K562 (cell line): ENCODE results near the gene ACY1. TPM values are rescaled to one million over a fixed set of nuclear protein-coding genes. Genes with fewer than 3 reads are reported as not detected.
A peak's percentile ranks its signal among the peaks of the same experiment; 100 is the strongest.

Experiments used
- HMBOX1 ChIP-seq: sonication (generic); IDR thresholded peaks from 2 replicates; pipeline ENCODE4 v1.6.1; 2016
- MAFK ChIP-seq: IDR thresholded peaks from 2 replicates; pipeline ENCODE4 v1.6.1; 2011; ENCODE audit warnings: low read length, improper control_type of control experiment
- ZNF174 ChIP-seq: fragments of 250-450 bp; sonication (Bioruptor Pico); IDR thresholded peaks from 2 replicates; pipeline ENCODE4 v1.4.0; 2020; ENCODE audit warnings: mild to moderate bottlenecking
- ZNF407 ChIP-seq: fragments of 450-650 bp; IDR thresholded peaks from 2 replicates; pipeline ENCODE4 v1.6.1; 2016; ENCODE audit warnings: low read depth
- ZNF76 ChIP-seq: fragments of 250-450 bp; sonication (Bioruptor Pico); IDR thresholded peaks from 2 replicates; pipeline ENCODE4 v1.4.0; 2020; ENCODE audit warnings: mild to moderate bottlenecking, moderate library complexity, borderline replicate concordance
- polyA plus RNA-seq, 8 experiments: library from polyadenylated mRNA; depleted of rRNA in 4 of 8; stranded (reverse) in 5 of 8; unstranded in 3 of 8; fragments of >200 nt; fragmentation: Nextera tagmentation in 2 of 8; fragmentation: Illumina TruSeq in 1 of 8; extraction: Ambion mirVana in 2 of 8; extraction: Trizol in 1 of 8; gene quantifications; 2 replicates each; pipeline versions ENCODE4 v1.2.1 to v1.2.3, GENCODE V29; 2011 to 2014; ENCODE audit warnings: inconsistent platforms in 1 of 8, missing spikeins in 1 of 8
- total RNA-seq, 7 experiments: library from RNA; depleted of rRNA in 6 of 7; stranded (reverse); fragments of >200 nt in 6 of 7; fragmentation: Illumina TruSeq in 2 of 7; extraction: Trizol in 2 of 7; gene quantifications; 2 replicates each; pipeline versions ENCODE4 v1.2.1 to v1.2.3, GENCODE V29; 2011 to 2021; ENCODE audit warnings: low replicate concordance in 1 of 7
- TF ChIP-seq, protein P1 (sequence below): fragments of 450-650 bp; IDR thresholded peaks from 2 replicates; pipeline ENCODE4 v1.6.1; 2016; ENCODE audit warnings: mild to moderate bottlenecking, moderate library complexity

Gene ACY1
- total and polyA plus RNA-seq, 9 of the 15 experiments (the other 6 are each of a cell fraction or from before 2014, with no cell fraction given), result 70.7 to 195 (median 123) TPM

DNA sequence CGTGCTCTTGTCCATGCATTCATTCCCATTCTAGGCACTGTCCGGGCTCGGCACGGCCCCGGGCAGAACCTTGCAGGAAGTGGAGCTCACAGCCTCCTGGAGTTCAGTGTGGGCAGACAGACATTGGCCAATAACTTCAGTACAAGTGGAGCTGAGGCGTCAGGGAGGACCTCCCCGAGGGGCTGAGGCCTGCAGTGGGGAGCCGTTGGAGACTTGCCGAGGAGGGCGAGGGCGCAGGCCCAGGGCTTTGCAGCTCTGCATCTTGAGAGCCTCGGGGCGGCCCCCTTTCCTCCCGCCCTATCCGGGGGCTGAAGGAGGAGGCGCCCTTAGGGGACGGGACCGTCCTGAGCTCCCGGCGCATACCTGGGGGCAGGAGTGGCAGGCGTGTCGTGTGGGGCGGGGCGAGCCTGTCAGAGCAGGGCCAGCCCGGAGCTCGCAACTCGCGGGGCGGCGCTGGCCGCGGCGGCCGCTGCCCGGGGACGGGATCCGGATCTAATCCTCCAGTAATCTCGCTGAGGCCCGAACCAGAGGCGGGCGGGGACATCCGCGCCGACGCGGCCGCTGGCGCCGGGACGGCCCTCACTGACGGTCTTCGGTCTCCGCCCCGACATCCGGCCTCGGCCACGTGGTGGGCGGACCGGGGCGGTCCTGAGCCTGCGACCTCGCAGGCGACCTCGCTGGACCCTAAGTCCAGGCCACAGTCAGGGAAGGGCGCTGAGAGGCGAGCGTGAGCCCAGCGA is at the start of gene ACY1 (continued):
- TF ChIP-seq ZNF407, result no peak
- no peak for TF ChIP-seq ZNF76 (CRISPR knock-in tag)
- no peak for TF ChIP-seq MAFK
- TF ChIP-seq ZNF174, result no peak
- TF ChIP-seq, protein P1, sequence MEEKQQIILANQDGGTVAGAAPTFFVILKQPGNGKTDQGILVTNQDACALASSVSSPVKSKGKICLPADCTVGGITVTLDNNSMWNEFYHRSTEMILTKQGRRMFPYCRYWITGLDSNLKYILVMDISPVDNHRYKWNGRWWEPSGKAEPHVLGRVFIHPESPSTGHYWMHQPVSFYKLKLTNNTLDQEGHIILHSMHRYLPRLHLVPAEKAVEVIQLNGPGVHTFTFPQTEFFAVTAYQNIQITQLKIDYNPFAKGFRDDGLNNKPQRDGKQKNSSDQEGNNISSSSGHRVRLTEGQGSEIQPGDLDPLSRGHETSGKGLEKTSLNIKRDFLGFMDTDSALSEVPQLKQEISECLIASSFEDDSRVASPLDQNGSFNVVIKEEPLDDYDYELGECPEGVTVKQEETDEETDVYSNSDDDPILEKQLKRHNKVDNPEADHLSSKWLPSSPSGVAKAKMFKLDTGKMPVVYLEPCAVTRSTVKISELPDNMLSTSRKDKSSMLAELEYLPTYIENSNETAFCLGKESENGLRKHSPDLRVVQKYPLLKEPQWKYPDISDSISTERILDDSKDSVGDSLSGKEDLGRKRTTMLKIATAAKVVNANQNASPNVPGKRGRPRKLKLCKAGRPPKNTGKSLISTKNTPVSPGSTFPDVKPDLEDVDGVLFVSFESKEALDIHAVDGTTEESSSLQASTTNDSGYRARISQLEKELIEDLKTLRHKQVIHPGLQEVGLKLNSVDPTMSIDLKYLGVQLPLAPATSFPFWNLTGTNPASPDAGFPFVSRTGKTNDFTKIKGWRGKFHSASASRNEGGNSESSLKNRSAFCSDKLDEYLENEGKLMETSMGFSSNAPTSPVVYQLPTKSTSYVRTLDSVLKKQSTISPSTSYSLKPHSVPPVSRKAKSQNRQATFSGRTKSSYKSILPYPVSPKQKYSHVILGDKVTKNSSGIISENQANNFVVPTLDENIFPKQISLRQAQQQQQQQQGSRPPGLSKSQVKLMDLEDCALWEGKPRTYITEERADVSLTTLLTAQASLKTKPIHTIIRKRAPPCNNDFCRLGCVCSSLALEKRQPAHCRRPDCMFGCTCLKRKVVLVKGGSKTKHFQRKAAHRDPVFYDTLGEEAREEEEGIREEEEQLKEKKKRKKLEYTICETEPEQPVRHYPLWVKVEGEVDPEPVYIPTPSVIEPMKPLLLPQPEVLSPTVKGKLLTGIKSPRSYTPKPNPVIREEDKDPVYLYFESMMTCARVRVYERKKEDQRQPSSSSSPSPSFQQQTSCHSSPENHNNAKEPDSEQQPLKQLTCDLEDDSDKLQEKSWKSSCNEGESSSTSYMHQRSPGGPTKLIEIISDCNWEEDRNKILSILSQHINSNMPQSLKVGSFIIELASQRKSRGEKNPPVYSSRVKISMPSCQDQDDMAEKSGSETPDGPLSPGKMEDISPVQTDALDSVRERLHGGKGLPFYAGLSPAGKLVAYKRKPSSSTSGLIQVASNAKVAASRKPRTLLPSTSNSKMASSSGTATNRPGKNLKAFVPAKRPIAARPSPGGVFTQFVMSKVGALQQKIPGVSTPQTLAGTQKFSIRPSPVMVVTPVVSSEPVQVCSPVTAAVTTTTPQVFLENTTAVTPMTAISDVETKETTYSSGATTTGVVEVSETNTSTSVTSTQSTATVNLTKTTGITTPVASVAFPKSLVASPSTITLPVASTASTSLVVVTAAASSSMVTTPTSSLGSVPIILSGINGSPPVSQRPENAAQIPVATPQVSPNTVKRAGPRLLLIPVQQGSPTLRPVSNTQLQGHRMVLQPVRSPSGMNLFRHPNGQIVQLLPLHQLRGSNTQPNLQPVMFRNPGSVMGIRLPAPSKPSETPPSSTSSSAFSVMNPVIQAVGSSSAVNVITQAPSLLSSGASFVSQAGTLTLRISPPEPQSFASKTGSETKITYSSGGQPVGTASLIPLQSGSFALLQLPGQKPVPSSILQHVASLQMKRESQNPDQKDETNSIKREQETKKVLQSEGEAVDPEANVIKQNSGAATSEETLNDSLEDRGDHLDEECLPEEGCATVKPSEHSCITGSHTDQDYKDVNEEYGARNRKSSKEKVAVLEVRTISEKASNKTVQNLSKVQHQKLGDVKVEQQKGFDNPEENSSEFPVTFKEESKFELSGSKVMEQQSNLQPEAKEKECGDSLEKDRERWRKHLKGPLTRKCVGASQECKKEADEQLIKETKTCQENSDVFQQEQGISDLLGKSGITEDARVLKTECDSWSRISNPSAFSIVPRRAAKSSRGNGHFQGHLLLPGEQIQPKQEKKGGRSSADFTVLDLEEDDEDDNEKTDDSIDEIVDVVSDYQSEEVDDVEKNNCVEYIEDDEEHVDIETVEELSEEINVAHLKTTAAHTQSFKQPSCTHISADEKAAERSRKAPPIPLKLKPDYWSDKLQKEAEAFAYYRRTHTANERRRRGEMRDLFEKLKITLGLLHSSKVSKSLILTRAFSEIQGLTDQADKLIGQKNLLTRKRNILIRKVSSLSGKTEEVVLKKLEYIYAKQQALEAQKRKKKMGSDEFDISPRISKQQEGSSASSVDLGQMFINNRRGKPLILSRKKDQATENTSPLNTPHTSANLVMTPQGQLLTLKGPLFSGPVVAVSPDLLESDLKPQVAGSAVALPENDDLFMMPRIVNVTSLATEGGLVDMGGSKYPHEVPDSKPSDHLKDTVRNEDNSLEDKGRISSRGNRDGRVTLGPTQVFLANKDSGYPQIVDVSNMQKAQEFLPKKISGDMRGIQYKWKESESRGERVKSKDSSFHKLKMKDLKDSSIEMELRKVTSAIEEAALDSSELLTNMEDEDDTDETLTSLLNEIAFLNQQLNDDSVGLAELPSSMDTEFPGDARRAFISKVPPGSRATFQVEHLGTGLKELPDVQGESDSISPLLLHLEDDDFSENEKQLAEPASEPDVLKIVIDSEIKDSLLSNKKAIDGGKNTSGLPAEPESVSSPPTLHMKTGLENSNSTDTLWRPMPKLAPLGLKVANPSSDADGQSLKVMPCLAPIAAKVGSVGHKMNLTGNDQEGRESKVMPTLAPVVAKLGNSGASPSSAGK, result peak; percentile 73
- no peak for TF ChIP-seq HMBOX1
